HCT116 (cell line): ENCODE measurements around the gene SNX25. TPM values are rescaled to one million over a fixed set of nuclear protein-coding genes. Genes with fewer than 3 reads are reported as not detected.

Source experiments
- ATAC-seq: fragments of 200-7000 bp; cut with Tn5 transposase; 2 replicates; pipeline ENCODE4 v1.9.1; 2020; ENCODE audit warnings: mild to moderate bottlenecking, moderate library complexity
- BruUV-seq: library from RNA; stranded (reverse); fragments of 400-500 nt; replicated peaks from 2 replicates; lab custom pipeline; 2021; lab: Mats Ljungman, UMichigan
- CTCF ChIA-PET: fragments of 300-600 bp; sonication (Branson Sonifier 250); formaldehyde crosslinking; loops from one replicate; lab custom pipeline; 2021; ENCODE audit warnings: antibody characterized with exemption; lab: Charles Lee
- POLR2A ChIA-PET: fragments of 300-600, 350-600 bp; sonication (Branson Sonifier 250); formaldehyde crosslinking; loops from one replicate; lab custom pipeline; 2021; ENCODE audit warnings: antibody characterized with exemption; lab: Charles Lee
- RAD21 ChIA-PET, 2 experiments: fragments of 300-600 bp; sonication (Branson Sonifier 250); formaldehyde crosslinking; loops; one replicate each; lab custom pipeline; 2023; ENCODE audit warnings: low total read pairs in 2 of 2; ENCODE audit not compliant: uncharacterized antibody in 2 of 2, unreplicated experiment in 2 of 2, low non-redundant PET in 1 of 2; lab: Charles Lee
- DNase-seq: peaks from one replicate; pipeline ENCODE4 v3.0.0-alpha.2; 2010; ENCODE audit warnings: low read depth, low spot score
- H2AFZ ChIP-seq: fragments of 200-600 bp; shearing (Covaris generic), sonication (generic); 2 replicates; pipeline ENCODE4 v1.6.1; 2017; ENCODE audit warnings: low read depth, mixed run types, mixed read lengths, antibody characterized with exemption, low read length; ENCODE audit not compliant: poor library complexity, severe bottlenecking
- H3K27ac ChIP-seq: 2 replicates; pipeline ENCODE4 v1.5.1; 2012; ENCODE audit warnings: low read depth, low read length
- H3K27me3 ChIP-seq: fragments of 200-600 bp; sonication (generic); 2 replicates; pipeline ENCODE4 v1.6.1; 2016; ENCODE audit warnings: mixed run types, low read length, mixed read lengths; ENCODE audit not compliant: insufficient read depth
- H3K36me3 ChIP-seq, 2 experiments: fragments of 200-500 bp in 1 of 2; fragments of 200-600 bp in 1 of 2; sonication (Bioruptor generic) in 1 of 2; sonication (generic) in 1 of 2; 2 replicates each; pipeline versions ENCODE4 v1.5.1 to v1.6.1; 2014 to 2016; ENCODE audit warnings: low read length in 2 of 2, inconsistent platforms in 1 of 2, mixed read lengths in 1 of 2, mixed run types in 1 of 2; ENCODE audit not compliant: insufficient read depth in 2 of 2, control insufficient read depth in 1 of 2
- H3K4me1 ChIP-seq, 2 experiments: fragments of 200-600 bp in 1 of 2; sonication (generic) in 1 of 2; 2 replicates each; pipeline versions ENCODE4 v1.5.1 to v1.6.1; 2012 to 2017; ENCODE audit warnings: low read length in 2 of 2, inconsistent platforms in 1 of 2, mild to moderate bottlenecking in 1 of 2, mixed read lengths in 1 of 2, mixed run types in 1 of 2, moderate library complexity in 1 of 2; ENCODE audit not compliant: insufficient read depth in 2 of 2, control insufficient read depth in 1 of 2
- H3K4me2 ChIP-seq: fragments of 200-600 bp; sonication (generic); 2 replicates; pipeline ENCODE4 v1.6.1; 2017; ENCODE audit warnings: mixed run types, low read length, mixed read lengths
- H3K4me3 ChIP-seq, 2 experiments: fragments of 200-600 bp in 1 of 2; sonication (generic) in 1 of 2; replicated peaks in 1 of 2; 2 replicates each; pipeline ENCODE4 v1.5.1; 2011 to 2016; ENCODE audit warnings: low read length in 2 of 2, control low read depth in 1 of 2, low read depth in 1 of 2, mild to moderate bottlenecking in 1 of 2, mixed read lengths in 1 of 2, mixed run types in 1 of 2
- H3K79me2 ChIP-seq: fragments of 200-600 bp; sonication (generic); 2 replicates; pipeline ENCODE4 v1.6.1; 2017; ENCODE audit warnings: mild to moderate bottlenecking, mixed run types, low read length, moderate library complexity, mixed read lengths; ENCODE audit not compliant: insufficient read depth
- H3K9ac ChIP-seq: fragments of 200-600 bp; sonication (generic); 2 replicates; pipeline ENCODE4 v1.6.1; 2016; ENCODE audit warnings: low read length, mixed read lengths
- H3K9me2 ChIP-seq: fragments of 200-600 bp; sonication (generic), shearing (Covaris generic); 2 replicates; pipeline ENCODE4 v1.6.1; 2017; ENCODE audit warnings: mixed run types, mild to moderate bottlenecking, moderate library complexity; ENCODE audit not compliant: insufficient read depth
- H3K9me3 ChIP-seq, 2 experiments: fragments of 200-500 bp in 1 of 2; fragments of 200-600 bp in 1 of 2; sonication (Bioruptor generic) in 1 of 2; sonication (generic) in 1 of 2; 2 replicates each; pipeline ENCODE4 v1.6.1; 2014 to 2017; ENCODE audit warnings: low read length in 2 of 2, mixed read lengths in 2 of 2, inconsistent platforms in 1 of 2, low read depth in 1 of 2, mild to moderate bottlenecking in 1 of 2, mixed run types in 1 of 2, moderate library complexity in 1 of 2; ENCODE audit not compliant: control insufficient read depth in 1 of 2, insufficient read depth in 1 of 2
- H4K20me1 ChIP-seq: fragments of 200-600 bp; sonication (generic), shearing (Covaris generic); 2 replicates; pipeline ENCODE4 v1.6.1; 2017; ENCODE audit warnings: mixed run types, mild to moderate bottlenecking, moderate library complexity; ENCODE audit not compliant: insufficient read depth
- CBX3 ChIP-seq: IDR thresholded peaks from 2 replicates; pipeline ENCODE4 v1.6.1; 2012; ENCODE audit warnings: low read depth
- EGR1 ChIP-seq: IDR thresholded peaks from 2 replicates; pipeline ENCODE4 v1.6.1; 2012; ENCODE audit warnings: low read depth
- EZH2 ChIP-seq: fragments of 200-600 bp; sonication (generic); IDR thresholded peaks from 2 replicates; pipeline ENCODE4 v1.6.1; 2017; ENCODE audit warnings: antibody characterized with exemption, mixed run types
- EZH2phosphoT487 ChIP-seq: fragments of 200-600 bp; IDR thresholded peaks from 2 replicates; pipeline ENCODE4 v1.6.1; 2018; ENCODE audit warnings: antibody characterized with exemption, borderline replicate concordance
- FOSL1 ChIP-seq: IDR thresholded peaks from 2 replicates; pipeline ENCODE4 v1.6.1; 2012; ENCODE audit warnings: low read depth
- MAX ChIP-seq: IDR thresholded peaks from 2 replicates; pipeline ENCODE4 v1.6.1; 2012
- POLR2A ChIP-seq: IDR thresholded peaks from 2 replicates; pipeline ENCODE4 v1.7.0; 2011; ENCODE audit warnings: borderline replicate concordance; ENCODE audit not compliant: insufficient read depth, insufficient read length; ENCODE audit errors: extremely low read depth
- POLR2AphosphoS5 ChIP-seq: IDR thresholded peaks from 2 replicates; pipeline ENCODE4 v1.6.1; 2011; ENCODE audit warnings: mild to moderate bottlenecking, low read depth, low read length, moderate library complexity
- REST ChIP-seq: IDR thresholded peaks from 2 replicates; pipeline ENCODE4 v1.6.1; 2012; ENCODE audit warnings: low read depth
- SP1 ChIP-seq: IDR thresholded peaks from 2 replicates; pipeline ENCODE4 v1.6.1; 2012; ENCODE audit warnings: low read depth
- SRF ChIP-seq: IDR thresholded peaks from 2 replicates; pipeline ENCODE4 v1.6.1; 2012; ENCODE audit warnings: low read depth
- TCF7L2 ChIP-seq: IDR thresholded peaks from 2 replicates; pipeline ENCODE4 v1.7.0; 2011; ENCODE audit warnings: borderline replicate concordance, inconsistent platforms; ENCODE audit not compliant: insufficient read depth, insufficient read length; ENCODE audit errors: extremely low read depth
- ZFX ChIP-seq: fragments of 450-650 bp; IDR thresholded peaks from 2 replicates; pipeline ENCODE4 v1.6.1; 2017
- ZNF274 ChIP-seq: fragments of 200-500 bp; sonication (Bioruptor generic); IDR thresholded peaks from 2 replicates; pipeline ENCODE4 v1.6.1; 2014; ENCODE audit warnings: mild to moderate bottlenecking, low read depth, low read length, inconsistent platforms
- intact Hi-C: fragments of 100-400 bp; cut with micrococcal nuclease; formaldehyde crosslinking; loops from 2 replicates; pipeline ENCODE4 v1.10.0; 2022
- total RNA-seq: library from RNA; stranded (reverse); gene quantifications from one replicate; pipeline ENCODE4 v1.2.1, GENCODE V29; 2021; ENCODE audit not compliant: unreplicated experiment
- TF ChIP-seq, protein P1 (sequence below), 3 experiments: fragments of 200-600 bp in 1 of 3; sonication (generic) in 1 of 3; IDR thresholded peaks in 2 of 3; conservative IDR thresholded peaks in 1 of 3; 2 replicates each; pipeline ENCODE4 v1.5.1; 2012 to 2017; ENCODE audit warnings: low read depth in 2 of 3, low read length in 2 of 3, antibody characterized with exemption in 1 of 3, borderline replicate concordance in 1 of 3, control low read depth in 1 of 3, mild to moderate bottlenecking in 1 of 3, mixed read lengths in 1 of 3, mixed run types in 1 of 3, moderate library complexity in 1 of 3; ENCODE audit not compliant: insufficient read depth in 1 of 3

SNX25 gene
- total RNA-seq, 1 experiment from 2014 or later = 20.9 TPM

GRCh38 chr4:185374027-185374426 lies 164.6 kb downstream of the SNX25 start:
- no peaks in the 10 kb centered on the region for H3K27me3 ChIP-seq
- ChIA-PET CTCF (no interaction called here), RAD21 (no interaction called here), POLR2A (no interaction called here)
- H4K20me1 ChIP-seq = no peaks in the 10 kb centered on the region
- no peaks in the 10 kb centered on the region for H3K4me1 ChIP-seq
- H3K9me2 ChIP-seq = no peaks in the 10 kb centered on the region
- no peak overlapping the region for H3K9ac ChIP-seq
- no peak for TF ChIP-seq EZH2phosphoT487
- no peak for TF ChIP-seq ZFX
- no peak for TF ChIP-seq SP1
- TF ChIP-seq EZH2 = no peak
- TF ChIP-seq ZNF274 = no peak
- TF ChIP-seq TCF7L2 = no peak
- TF ChIP-seq CBX3 = no peak
- no peak for TF ChIP-seq MAX
- TF ChIP-seq REST = no peak
- TF ChIP-seq POLR2AphosphoS5 = no peak
- TF ChIP-seq, protein P1, sequence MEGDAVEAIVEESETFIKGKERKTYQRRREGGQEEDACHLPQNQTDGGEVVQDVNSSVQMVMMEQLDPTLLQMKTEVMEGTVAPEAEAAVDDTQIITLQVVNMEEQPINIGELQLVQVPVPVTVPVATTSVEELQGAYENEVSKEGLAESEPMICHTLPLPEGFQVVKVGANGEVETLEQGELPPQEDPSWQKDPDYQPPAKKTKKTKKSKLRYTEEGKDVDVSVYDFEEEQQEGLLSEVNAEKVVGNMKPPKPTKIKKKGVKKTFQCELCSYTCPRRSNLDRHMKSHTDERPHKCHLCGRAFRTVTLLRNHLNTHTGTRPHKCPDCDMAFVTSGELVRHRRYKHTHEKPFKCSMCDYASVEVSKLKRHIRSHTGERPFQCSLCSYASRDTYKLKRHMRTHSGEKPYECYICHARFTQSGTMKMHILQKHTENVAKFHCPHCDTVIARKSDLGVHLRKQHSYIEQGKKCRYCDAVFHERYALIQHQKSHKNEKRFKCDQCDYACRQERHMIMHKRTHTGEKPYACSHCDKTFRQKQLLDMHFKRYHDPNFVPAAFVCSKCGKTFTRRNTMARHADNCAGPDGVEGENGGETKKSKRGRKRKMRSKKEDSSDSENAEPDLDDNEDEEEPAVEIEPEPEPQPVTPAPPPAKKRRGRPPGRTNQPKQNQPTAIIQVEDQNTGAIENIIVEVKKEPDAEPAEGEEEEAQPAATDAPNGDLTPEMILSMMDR (IDR thresholded peaks at IDR 0.05 in 2 of 3, conservative IDR thresholded peaks at IDR 0.05 in 1 of 3; ENCODE audit: borderline replicate concordance in 1 of 3, insufficient read depth in 1 of 3, low read depth in 2 of 3, low read length in 2 of 3) = no peak
- no peak for TF ChIP-seq FOSL1
- no peak for TF ChIP-seq EGR1
- no peak for TF ChIP-seq POLR2A
- no peak for TF ChIP-seq SRF
- intact Hi-C loops = no loop called here
- H3K36me3 ChIP-seq = no peaks in the 10 kb centered on the region; a peak in 1 of 4 replicates
- no peaks in the 10 kb centered on the region for H3K79me2 ChIP-seq
- no peaks in the 10 kb centered on the region for H3K9me3 ChIP-seq
- H3K4me2 ChIP-seq = no peak overlapping the region
- H3K4me3 ChIP-seq = no peak overlapping the region
- no peak for ATAC-seq
- no peak overlapping the region for H2AFZ ChIP-seq
- BruUV-seq = no TSS peak
- DNase-seq = no peak
- no peak overlapping the region for H3K27ac ChIP-seq
